Naive B cell (primary cell): ENCODE results near the gene SPRED1. TPM values are rescaled to one million over a fixed set of nuclear protein-coding genes. Genes with fewer than 3 reads are reported as not detected.

Experiments used
- ATAC-seq, 2 donors: fragments of 150-1000 bp; cut with Tn5 transposase; 2 replicates each; pipeline ENCODE4 v1.10.0; 2021; ENCODE audit warnings: low read depth in 2 of 2, mild to moderate bottlenecking in 2 of 2, moderate library complexity in 2 of 2
- DNase-seq: peaks from one replicate; pipeline ENCODE4 v3.0.0; 2022
- H3K27ac Mint-ChIP-seq, 6 donors: one replicate each; pipeline ENCODE4 v1.8.0; 2020 to 2022; ENCODE audit warnings: mild to moderate bottlenecking in 6 of 6, mixed read lengths in 6 of 6, moderate library complexity in 5 of 6, inconsistent platforms in 2 of 6
- H3K27me3 Mint-ChIP-seq, 3 donors: one replicate each; pipeline ENCODE4 v1.8.0; 2021 to 2022; ENCODE audit warnings: mixed read lengths in 3 of 3, mild to moderate bottlenecking in 1 of 3
- H3K36me3 Mint-ChIP-seq, 2 donors: one replicate each; pipeline ENCODE4 v1.8.0; 2020 to 2022; ENCODE audit warnings: mixed read lengths in 2 of 2, inconsistent platforms in 1 of 2, mild to moderate bottlenecking in 1 of 2
- H3K4me1 Mint-ChIP-seq, 3 donors: one replicate each; pipeline ENCODE4 v1.8.0; 2020 to 2022; ENCODE audit warnings: mixed read lengths in 3 of 3, inconsistent platforms in 1 of 3, mild to moderate bottlenecking in 1 of 3, moderate library complexity in 1 of 3
- H3K4me3 Mint-ChIP-seq, 8 donors: one replicate each; pipeline ENCODE4 v1.8.0; 2020 to 2022; ENCODE audit warnings: mild to moderate bottlenecking in 8 of 8, mixed read lengths in 8 of 8, moderate library complexity in 8 of 8, inconsistent platforms in 2 of 8
- H3K9me3 Mint-ChIP-seq, 7 donors: one replicate each; pipeline ENCODE4 v1.8.0; 2020 to 2022; ENCODE audit warnings: mixed read lengths in 7 of 7, mild to moderate bottlenecking in 5 of 7, inconsistent platforms in 2 of 7, moderate library complexity in 1 of 7
- polyA plus RNA-seq, 6 donors: library from polyadenylated mRNA; unstranded; fragments of 300-500 nt; fragmentation: Illumina TruSeq; gene quantifications; one replicate each; pipeline ENCODE4 v1.2.3, GENCODE V29; 2021; ENCODE audit warnings: low read depth in 6 of 6

The SPRED1 gene
- polyA plus RNA-seq, 6 donors from 2014 or later, result 0.17 to 1.0 (median 0.27) TPM; not detected in 1

DNA sequence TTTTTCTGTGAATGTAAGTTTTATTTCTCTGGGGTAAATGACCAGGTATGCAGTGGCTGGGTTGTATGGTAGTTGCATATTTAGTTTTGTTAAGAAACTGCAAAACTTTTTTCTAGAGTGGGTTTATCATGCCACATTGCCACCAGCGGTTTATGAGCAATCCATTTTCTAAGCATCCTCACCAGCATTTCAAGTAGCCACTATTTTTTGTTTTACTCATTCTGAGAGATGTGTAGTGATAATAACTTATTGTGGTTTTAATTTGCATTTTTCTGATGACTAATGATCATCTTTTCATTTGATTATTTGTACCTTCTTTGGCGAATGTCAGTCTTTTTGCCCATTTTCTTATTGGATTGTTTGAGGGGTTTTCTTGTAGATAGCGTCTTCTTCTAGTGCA, 56.2 kb downstream of the SPRED1 start:
- Mint-ChIP-seq H3K4me3 (no peak overlapping the region), H3K27ac (no peak overlapping the region), H3K9me3 (no peaks in the 10 kb centered on the region), H3K36me3 (no peaks in the 10 kb centered on the region), H3K4me1 (peaks cover 9 to 11% (median 10%) of the 10 kb centered on the region in 3 donors), H3K27me3 (no peaks in the 10 kb centered on the region)
- DNase-seq (no peak), ATAC-seq (no peak)

DNA sequence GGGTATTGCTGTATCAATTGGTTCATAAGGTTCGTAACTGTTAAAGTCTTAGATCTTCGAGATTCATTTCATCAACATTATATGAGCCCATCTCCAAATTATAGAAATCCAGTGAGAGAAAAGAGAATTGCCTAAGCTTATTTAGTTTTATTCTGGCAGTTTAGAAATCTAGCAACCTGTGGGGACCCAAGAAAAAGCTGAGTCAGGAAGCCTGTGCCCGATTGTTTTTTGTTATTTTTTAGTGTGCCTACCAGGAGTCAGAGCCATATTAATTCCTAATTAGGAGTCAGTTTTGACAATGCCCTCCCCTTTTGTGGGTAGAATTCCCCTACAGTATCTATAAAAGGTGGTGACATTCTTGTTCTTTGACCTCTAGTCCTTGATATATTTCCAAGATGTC, 59.6 kb downstream of the SPRED1 start:
- Mint-ChIP-seq H3K27me3 (no peaks in the 10 kb centered on the region), H3K4me3 (no peak overlapping the region), H3K9me3 (no peaks in the 10 kb centered on the region), H3K27ac (no peak overlapping the region), H3K36me3 (no peaks in the 10 kb centered on the region), H3K4me1 (peaks cover 3 to 4% (median 3%) of the 10 kb centered on the region in 3 donors)
- DNase-seq (no peak), ATAC-seq (no peak)

DNA sequence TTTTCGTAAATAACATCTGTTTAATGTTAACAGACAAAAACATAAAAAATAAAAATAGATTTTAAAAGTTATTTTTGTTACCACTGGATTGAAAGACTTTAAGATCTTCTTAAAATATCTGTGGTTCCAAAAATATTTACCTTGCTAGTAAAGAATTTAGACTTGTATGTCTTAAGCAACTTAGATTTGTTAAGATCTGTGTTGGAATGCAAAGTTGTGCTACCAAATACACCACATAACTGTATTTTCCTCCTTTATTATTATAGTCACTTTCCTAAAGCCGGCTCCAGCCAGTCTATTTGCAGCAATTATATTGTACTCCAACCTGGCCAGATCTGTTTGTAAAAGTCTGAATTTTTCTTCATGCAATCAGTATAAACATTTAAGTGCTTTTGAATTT, 63.7 kb downstream of the SPRED1 start:
- ATAC-seq (no peak), DNase-seq (no peak)
- no peak overlapping the region for H3K27ac Mint-ChIP-seq
- H3K4me3 Mint-ChIP-seq, result no peak overlapping the region
- no peaks in the 10 kb centered on the region for H3K9me3 Mint-ChIP-seq
- H3K36me3 Mint-ChIP-seq, result no peaks in the 10 kb centered on the region
- no peaks in the 10 kb centered on the region for H3K27me3 Mint-ChIP-seq
- no peaks in the 10 kb centered on the region for H3K4me1 Mint-ChIP-seq

DNA sequence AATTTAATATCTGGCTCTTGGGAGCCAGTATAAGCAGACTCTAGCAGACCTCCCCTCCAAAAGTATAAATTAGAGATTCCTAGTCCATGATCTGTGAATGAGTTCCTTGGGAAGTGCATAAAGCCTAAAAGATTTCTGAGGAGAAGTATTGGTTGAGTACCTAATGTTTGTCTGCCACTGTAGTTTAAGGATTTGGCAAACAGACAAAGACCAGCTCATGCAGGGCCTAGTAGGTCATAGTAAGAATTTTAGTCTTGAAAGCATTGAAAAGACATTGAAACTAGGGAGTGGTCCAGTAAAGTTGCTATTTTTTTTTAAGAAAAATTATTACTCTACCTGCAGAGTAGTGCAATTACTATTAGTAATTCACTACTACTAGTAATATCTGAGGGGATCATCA, 67.5 kb downstream of the SPRED1 start:
- H3K9me3 Mint-ChIP-seq, result no peaks in the 10 kb centered on the region
- H3K4me3 Mint-ChIP-seq, result no peak overlapping the region
- DNase-seq (no peak), ATAC-seq (no peak)
- no peaks in the 10 kb centered on the region for H3K4me1 Mint-ChIP-seq
- H3K36me3 Mint-ChIP-seq, result no peaks in the 10 kb centered on the region
- H3K27me3 Mint-ChIP-seq, result no peaks in the 10 kb centered on the region
- H3K27ac Mint-ChIP-seq, result no peak overlapping the region

DNA sequence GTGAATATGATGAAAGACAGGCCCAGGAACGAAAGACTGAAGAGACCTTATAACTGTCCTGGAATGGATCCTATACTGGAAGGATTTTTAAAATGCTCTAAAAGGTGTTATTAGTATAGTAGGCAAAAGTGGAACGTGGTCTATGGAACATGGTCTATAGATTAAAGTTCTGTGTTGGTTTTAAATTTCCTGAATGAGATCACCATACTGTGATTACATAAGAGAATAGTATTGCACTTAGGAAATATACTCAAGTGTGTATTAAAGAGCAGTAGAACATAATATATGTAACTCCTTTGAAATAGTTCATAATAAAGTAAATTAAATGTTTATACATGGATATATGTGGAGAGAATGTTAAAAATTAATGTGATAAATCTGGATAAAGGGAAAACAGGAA, 68.2 kb downstream of the SPRED1 start:
- no peaks in the 10 kb centered on the region for H3K4me1 Mint-ChIP-seq
- H3K9me3 Mint-ChIP-seq, result no peaks in the 10 kb centered on the region
- H3K27me3 Mint-ChIP-seq, result no peaks in the 10 kb centered on the region

DNA sequence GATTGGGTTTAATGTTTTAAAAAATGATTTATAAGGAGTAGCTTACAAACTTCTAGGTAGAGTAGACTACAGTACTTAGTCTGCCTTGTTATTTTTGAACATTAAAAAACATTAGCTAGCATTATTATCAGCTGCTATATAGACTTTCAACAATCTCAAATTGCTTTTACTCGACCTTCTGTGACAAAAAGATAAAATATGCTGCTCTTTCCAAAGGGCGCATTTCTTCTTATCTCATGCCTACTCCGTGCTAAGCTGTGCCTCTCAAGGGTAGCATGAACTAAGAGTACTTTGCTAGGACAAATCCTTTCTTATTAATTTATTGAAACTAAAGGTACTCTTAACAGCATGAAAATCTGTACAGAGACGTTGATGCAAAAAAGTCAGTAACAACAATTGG, 71.3 kb downstream of the SPRED1 start:
- DNase-seq (no peak), ATAC-seq (no peak)
- H3K9me3 Mint-ChIP-seq, result no peaks in the 10 kb centered on the region
- H3K27me3 Mint-ChIP-seq, result no peaks in the 10 kb centered on the region
- H3K27ac Mint-ChIP-seq, result no peak overlapping the region
- H3K4me1 Mint-ChIP-seq, result no peaks in the 10 kb centered on the region
- no peak overlapping the region for H3K4me3 Mint-ChIP-seq
- peaks cover 0 to 8% of the 10 kb centered on the region in 2 donors for H3K36me3 Mint-ChIP-seq

More for the DNA sequence above, 68.2 kb downstream of the SPRED1 start:
- no peaks in the 10 kb centered on the region for H3K36me3 Mint-ChIP-seq
- ATAC-seq, result no peak
- no peak overlapping the region for H3K27ac Mint-ChIP-seq
- H3K4me3 Mint-ChIP-seq, result no peak overlapping the region
- no peak for DNase-seq

DNA sequence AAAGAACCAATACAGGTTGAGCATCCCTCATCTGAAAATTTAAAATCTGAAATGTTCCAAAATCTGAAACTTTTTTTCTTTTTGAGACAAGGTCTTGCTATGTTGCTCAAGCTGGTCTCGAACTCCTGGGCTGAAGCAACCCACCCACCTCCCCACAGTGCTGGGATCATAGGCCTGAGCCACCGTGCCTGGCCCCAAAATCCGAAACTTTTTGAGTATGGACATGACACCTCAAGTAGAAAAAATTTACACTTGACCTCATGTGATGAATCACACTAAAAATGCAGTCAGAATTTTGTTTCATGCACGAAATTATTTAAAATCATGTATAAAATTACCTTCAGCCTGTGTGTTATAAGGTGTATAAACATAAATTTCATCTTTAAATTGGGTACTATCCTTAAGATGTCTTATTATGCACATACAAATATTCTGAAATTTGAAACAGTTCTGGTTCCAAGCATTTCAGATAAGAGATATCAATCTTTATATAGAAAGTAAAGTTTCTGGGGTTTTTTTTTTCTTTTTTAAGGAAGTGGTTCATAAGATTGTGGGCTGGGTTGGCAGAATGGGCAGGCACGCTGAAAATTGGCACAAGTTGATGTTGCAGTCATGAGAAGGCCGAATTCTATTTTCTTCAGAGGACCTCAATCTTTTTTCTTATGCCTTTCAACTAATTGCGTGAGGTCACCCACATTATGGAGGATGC, 72.5 kb downstream of the SPRED1 start:
- Mint-ChIP-seq H3K27ac (no peak overlapping the region), H3K9me3 (no peaks in the 10 kb centered on the region), H3K36me3 (peaks cover 0 to 8% of the 10 kb centered on the region in 2 donors), H3K4me1 (no peaks in the 10 kb centered on the region), H3K27me3 (no peaks in the 10 kb centered on the region), H3K4me3 (no peak overlapping the region)
- DNase-seq, result no peak
- ATAC-seq, result no peak

DNA sequence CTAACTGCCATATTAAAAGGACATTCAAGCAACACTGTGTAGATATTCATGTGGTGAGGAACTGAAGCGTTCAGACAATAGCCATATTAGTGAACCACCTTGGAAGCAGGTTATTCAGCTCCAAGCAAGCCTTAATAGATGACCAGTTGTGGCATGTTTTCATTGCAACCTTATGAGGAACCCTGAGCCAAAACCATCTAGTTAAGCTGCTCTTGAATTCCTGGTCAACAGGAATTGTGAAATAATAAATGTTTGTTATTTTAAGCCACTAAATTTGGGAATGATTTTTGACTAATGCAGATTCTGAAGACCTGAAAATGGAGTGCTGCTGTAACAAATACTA, 73.0 kb downstream of the SPRED1 start:
- DNase-seq (no peak), ATAC-seq (no peak)
- H3K4me3 Mint-ChIP-seq, result no peak overlapping the region
- no peaks in the 10 kb centered on the region for H3K27me3 Mint-ChIP-seq
- H3K9me3 Mint-ChIP-seq, result no peaks in the 10 kb centered on the region
- no peaks in the 10 kb centered on the region for H3K4me1 Mint-ChIP-seq
- peaks cover 0 to 8% of the 10 kb centered on the region in 2 donors for H3K36me3 Mint-ChIP-seq
- no peak overlapping the region for H3K27ac Mint-ChIP-seq

DNA sequence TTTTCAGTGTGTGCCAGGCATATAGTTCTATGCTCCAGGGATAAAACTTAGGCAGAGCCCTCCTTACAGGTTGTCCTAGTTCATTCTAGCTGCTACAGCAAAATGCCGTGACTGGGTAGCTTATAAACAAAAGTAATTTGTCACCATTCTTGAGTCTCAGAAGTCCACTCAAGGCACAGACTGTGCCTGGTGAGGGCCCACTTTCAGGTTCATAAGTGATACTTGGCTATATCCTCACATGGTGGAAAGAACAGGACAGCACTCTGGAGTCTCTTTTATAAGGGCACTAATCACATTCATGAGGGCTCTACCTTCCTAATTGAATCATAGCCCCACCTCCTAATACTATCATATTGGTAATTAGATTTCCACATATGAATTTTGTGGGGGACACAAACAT, 80.1 kb downstream of the SPRED1 start:
- no peaks in the 10 kb centered on the region for H3K27me3 Mint-ChIP-seq
- no peaks in the 10 kb centered on the region for H3K36me3 Mint-ChIP-seq
- H3K9me3 Mint-ChIP-seq, result no peaks in the 10 kb centered on the region
- no peak for ATAC-seq
- H3K27ac Mint-ChIP-seq, result no peak overlapping the region
- DNase-seq, result no peak
- H3K4me3 Mint-ChIP-seq, result no peak overlapping the region
- no peaks in the 10 kb centered on the region for H3K4me1 Mint-ChIP-seq

DNA sequence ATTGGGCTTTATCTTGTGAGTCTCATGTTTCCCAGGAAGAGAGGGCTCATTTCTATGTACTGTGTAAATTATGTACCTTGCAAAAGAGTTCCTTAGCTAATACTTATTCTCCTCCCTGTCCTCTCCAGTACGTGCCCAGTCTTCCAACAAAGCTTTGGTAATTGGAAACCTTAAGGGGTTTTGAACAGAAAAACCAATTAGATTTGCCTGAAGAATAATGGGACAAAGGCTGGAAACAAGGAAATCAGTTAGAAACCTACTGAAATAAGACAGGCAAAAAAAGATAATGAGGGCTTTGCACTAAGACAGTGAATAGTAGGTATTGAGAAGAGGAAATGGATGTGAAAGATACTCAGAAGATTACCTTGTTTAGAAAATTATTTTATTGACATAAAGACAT, 82.5 kb downstream of the SPRED1 start:
- no peak for DNase-seq
- ATAC-seq, result no peak
- H3K27ac Mint-ChIP-seq, result peak overlapping the region in 1 of 6 donors; percentile 72
- no peaks in the 10 kb centered on the region for H3K9me3 Mint-ChIP-seq
- H3K4me3 Mint-ChIP-seq, result no peak overlapping the region
- H3K36me3 Mint-ChIP-seq, result no peaks in the 10 kb centered on the region
- no peaks in the 10 kb centered on the region for H3K27me3 Mint-ChIP-seq
- H3K4me1 Mint-ChIP-seq, result no peaks in the 10 kb centered on the region

DNA sequence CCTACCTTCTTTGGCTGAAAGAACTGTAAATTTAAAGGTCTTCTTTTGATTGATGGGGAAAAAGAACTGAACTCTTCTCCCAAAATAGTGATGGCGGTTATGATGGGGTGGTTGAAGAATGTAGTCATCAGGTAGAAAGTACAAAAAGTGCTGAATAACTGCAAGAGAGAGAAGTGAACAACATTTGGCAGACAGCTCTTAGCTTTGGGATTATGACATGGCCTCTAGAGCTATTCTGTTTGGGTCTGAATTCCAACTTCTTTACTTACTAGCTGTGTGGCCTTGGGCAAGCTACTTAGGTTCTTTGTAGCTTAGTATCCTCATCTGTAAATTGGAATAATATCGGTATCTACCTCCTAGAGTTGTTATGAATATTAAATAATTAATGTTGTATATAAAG, 91.7 kb downstream of the SPRED1 start:
- Mint-ChIP-seq H3K4me3 (no peak overlapping the region), H3K9me3 (no peaks in the 10 kb centered on the region), H3K27ac (no peak overlapping the region)

DNA sequence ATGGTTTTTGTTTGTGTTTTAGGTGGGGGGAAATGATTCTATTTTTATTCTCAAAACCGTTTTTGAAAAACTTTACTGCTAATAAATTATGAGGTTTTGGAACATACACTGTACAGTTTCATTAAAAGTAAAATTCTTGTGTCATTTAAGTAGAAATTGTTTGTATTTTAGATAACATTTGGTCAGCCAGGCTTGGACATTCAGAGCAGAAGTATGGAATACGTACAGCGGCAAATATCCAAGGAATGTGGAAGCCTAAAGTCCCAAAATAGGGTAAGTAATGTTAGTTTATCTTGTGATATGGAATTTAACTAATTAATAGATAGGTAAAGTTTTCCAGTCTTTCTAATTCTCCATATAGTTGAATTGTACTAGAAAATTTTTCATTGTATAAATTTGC, 96.6 kb downstream of the SPRED1 start:
- no peak overlapping the region for H3K4me3 Mint-ChIP-seq
- H3K36me3 Mint-ChIP-seq, result no peaks in the 10 kb centered on the region
- no peaks in the 10 kb centered on the region for H3K4me1 Mint-ChIP-seq
- DNase-seq, result no peak
- no peak overlapping the region for H3K27ac Mint-ChIP-seq
- no peaks in the 10 kb centered on the region for H3K9me3 Mint-ChIP-seq
- ATAC-seq, result no peak
- no peaks in the 10 kb centered on the region for H3K27me3 Mint-ChIP-seq

More for the DNA sequence above, 91.7 kb downstream of the SPRED1 start:
- no peaks in the 10 kb centered on the region for H3K27me3 Mint-ChIP-seq
- no peaks in the 10 kb centered on the region for H3K4me1 Mint-ChIP-seq
- DNase-seq, result no peak
- no peaks in the 10 kb centered on the region for H3K36me3 Mint-ChIP-seq
- ATAC-seq, result no peak

DNA sequence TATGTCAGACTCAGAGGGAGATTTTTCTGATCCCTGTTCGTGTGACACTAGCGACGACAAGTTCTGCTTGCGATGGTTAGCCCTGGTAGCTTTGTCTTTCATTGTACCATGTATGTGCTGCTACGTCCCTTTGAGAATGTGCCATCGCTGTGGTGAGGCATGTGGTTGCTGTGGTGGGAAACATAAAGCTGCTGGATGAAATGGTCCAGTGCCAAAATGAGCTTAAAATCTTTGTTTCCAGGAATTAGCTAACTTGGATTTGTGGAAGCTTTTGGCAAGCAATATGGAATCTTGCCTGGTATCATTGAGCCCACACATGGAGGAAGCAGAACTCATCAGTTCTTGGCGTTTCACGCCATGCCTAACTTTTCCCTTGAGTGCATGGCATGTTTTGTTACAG, 98.8 kb downstream of the SPRED1 start:
- Mint-ChIP-seq H3K4me1 (no peaks in the 10 kb centered on the region), H3K4me3 (no peak overlapping the region), H3K27me3 (no peaks in the 10 kb centered on the region), H3K36me3 (no peaks in the 10 kb centered on the region), H3K9me3 (no peaks in the 10 kb centered on the region), H3K27ac (no peak overlapping the region)
- ATAC-seq, result no peak
- no peak for DNase-seq

DNA sequence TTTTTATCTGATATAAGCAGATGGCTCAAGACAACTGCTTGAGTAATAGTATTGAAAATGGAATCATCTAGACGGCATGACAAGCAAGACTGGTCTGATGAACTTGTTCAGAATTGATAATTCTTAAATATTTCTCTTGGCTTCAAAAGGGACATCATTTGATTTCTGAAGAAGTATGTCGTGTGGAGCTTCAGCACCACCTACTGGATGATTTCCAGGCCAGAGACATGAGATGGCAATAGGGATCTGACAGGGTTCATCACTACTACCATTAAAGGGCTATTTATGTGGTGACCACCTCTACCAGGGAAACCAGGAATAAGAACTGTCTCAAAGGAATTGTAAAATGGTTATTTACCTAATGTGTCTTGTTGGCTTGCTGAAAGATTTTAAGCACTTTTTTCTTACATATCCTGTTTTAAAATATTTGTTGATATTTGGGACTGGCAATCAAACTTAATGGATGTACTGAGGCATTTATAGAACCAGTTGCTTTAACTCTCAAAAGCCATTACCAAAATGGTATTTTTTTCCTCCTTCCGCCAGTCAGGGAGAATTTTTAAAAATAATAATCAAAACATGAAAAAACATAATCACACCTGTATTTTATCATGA, 101.8 kb downstream of the SPRED1 start:
- ATAC-seq (peak in 1 of 2 donors; percentile 39), DNase-seq (peak; percentile 44)
- Mint-ChIP-seq H3K9me3 (no peaks in the 10 kb centered on the region), H3K4me1 (no peaks in the 10 kb centered on the region), H3K27me3 (no peaks in the 10 kb centered on the region), H3K4me3 (no peak overlapping the region), H3K27ac (no peak overlapping the region), H3K36me3 (no peaks in the 10 kb centered on the region)

DNA sequence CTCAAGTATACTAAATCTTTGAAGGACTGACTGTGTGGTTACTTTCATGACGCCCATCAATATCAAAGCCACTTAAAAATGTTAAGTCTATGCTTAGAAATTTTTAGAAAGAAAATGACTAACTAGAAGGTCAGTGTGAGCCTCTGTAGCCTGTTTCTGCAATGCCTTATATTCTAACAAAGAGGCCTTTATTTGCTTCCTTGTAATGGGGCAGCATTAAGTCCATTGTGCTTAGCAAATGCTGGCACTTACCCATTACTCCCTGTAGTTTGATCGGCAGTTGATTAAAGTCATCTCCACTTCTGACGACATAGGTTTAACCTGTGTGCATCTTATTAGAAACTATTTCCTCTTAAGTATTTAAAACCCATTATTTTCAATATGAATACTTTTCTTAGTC, 109.7 kb downstream of the SPRED1 start:
- DNase-seq, result no peak
- ATAC-seq, result no peak
- no peak overlapping the region for H3K27ac Mint-ChIP-seq
- no peaks in the 10 kb centered on the region for H3K36me3 Mint-ChIP-seq
- no peaks in the 10 kb centered on the region for H3K9me3 Mint-ChIP-seq
- H3K27me3 Mint-ChIP-seq, result peaks cover 15 to 27% (median 22%) of the 10 kb centered on the region in 3 donors
- no peaks in the 10 kb centered on the region for H3K4me1 Mint-ChIP-seq
- no peak overlapping the region for H3K4me3 Mint-ChIP-seq
